Sigmoid colon (tissue), 7 donors: ENCODE data around the gene APOL6. TPM values are rescaled to one million over a fixed set of nuclear protein-coding genes. Genes with fewer than 3 reads are reported as not detected.

Source experiments
- DNase-seq: peaks from one replicate; pipeline ENCODE4 v3.0.0-alpha.2; 2019
- H3K27ac ChIP-seq, 4 donors: fragments of 200-600 bp; sonication (generic); one replicate each; pipeline ENCODE4 v1.5.1; 2016 to 2019; ENCODE audit warnings: mild to moderate bottlenecking in 1 of 4
- H3K27me3 ChIP-seq, 3 donors: fragments of 200-600 bp; sonication (generic); one replicate each; pipeline ENCODE4 v1.5.1; 2019; ENCODE audit warnings: mild to moderate bottlenecking in 1 of 3
- H3K36me3 ChIP-seq, 4 donors: fragments of 200-600 bp; sonication (generic); one replicate each; pipeline ENCODE4 v1.5.1; 2016 to 2019
- H3K4me1 ChIP-seq, 4 donors: fragments of 200-600 bp; sonication (generic); one replicate each; pipeline ENCODE4 v1.5.1; 2017 to 2019
- H3K4me3 ChIP-seq, 4 donors: fragments of 200-600 bp; sonication (generic); one replicate each; pipeline ENCODE4 v1.5.1; 2017 to 2019; ENCODE audit warnings: mild to moderate bottlenecking in 2 of 4, moderate library complexity in 1 of 4
- H3K9me3 ChIP-seq, 4 donors: fragments of 200-600 bp in 3 of 4; sonication (generic) in 3 of 4; one replicate each; pipeline versions ENCODE4 v1.5.1 to v1.6.1; 2013 to 2019
- EP300 ChIP-seq, 4 donors: sonication (generic); formaldehyde crosslinking; IDR thresholded peaks; one replicate each; pipeline ENCODE4 v1.6.1; 2017; ENCODE audit warnings: antibody characterized with exemption in 4 of 4
- POLR2A ChIP-seq, 2 donors: fragments of 450-650 bp; IDR thresholded peaks; one replicate each; pipeline ENCODE4 v1.6.1; 2016; ENCODE audit warnings: antibody characterized with exemption in 2 of 2, mild to moderate bottlenecking in 2 of 2, moderate library complexity in 2 of 2
- POLR2AphosphoS5 ChIP-seq, 4 donors: sonication (generic); formaldehyde crosslinking; IDR thresholded peaks; one replicate each; pipeline ENCODE4 v1.6.1; 2017; ENCODE audit warnings: antibody characterized with exemption in 4 of 4
- WGBS, 2 donors: extraction: QIAGEN DNeasy Blood & Tissue Kit; methylation state at CpG; one replicate each; pipeline ENCODE4 v1.1.7; 2013; 5-methylcytosine and 5-hydroxymethylcytosine counted together
- intact Hi-C: fragments of 100-400 bp; cut with DNase I; formaldehyde crosslinking; loops from one replicate; pipeline ENCODE4 v1.15.1; 2023
- polyA plus RNA-seq, 3 donors: library from polyadenylated mRNA; stranded (reverse); fragments of 200-250 nt; gene quantifications; one replicate each; pipeline ENCODE4 v1.2.3, GENCODE V29; 2013
- total RNA-seq, 4 donors: library from RNA; depleted of rRNA; stranded (reverse); fragments of >200 nt; gene quantifications; one replicate each; pipeline ENCODE4 v1.1.0, GENCODE V29; 2016
- TF ChIP-seq, protein P1 (sequence below), 4 experiments: fragments of 450-650 bp in 3 of 4; fragments of 200-600 bp in 1 of 4; IDR thresholded peaks; one replicate each; pipeline ENCODE4 v1.5.1; 2016 to 2019; ENCODE audit warnings: antibody characterized with exemption in 4 of 4, mild to moderate bottlenecking in 3 of 4, moderate library complexity in 2 of 4
- donor health status: healthy with polysubstance abuse.
- donor health status: Bipolar disorder and iron deficiency.
- donor health status: healthy.

Gene APOL6
- total and polyA plus RNA-seq, 7 donors = 4.2 to 28.2 (median 16.8) TPM

DNA sequence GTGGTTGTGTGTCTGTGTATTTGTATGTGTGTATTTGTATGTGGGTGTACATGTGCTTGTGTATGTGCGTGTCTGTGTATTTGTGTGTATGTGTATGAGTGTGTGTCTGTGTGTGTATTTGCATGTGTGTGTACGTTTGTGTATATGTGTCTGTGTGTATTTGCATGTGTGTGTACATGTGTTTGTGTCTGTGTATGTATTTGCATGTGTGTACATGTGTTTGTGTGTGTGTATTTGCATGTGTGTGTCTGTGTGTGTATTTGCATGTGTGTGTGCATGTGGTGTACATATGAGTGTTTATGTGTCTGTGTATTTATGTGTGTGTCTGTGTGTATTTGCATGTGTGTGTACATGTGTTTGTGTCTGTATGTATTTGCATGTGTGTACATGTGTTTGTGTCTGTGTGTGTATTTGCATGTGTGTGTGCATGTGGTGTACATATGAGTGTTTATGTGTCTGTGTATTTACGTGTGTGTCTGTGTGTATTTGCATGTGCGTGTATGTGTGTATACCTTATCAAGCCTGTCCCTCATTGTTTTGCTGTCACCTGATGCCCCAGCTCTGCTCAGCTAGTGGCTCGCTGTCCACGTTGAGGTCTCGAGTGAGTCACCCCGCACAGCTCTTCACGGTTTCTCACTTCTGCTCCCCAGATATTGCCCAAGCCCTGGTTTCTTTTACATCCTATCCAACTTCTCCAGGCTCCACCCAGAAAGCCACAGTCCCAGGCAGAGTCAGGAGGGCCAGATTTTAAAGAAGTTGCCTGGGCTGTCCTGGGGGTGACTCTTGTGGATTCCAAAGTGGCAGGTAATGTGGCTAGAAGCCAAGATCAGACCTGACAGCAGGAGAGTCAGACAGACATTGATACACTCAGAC, 46.3 kb upstream of the APOL6 start:
- H3K4me1 ChIP-seq = peaks cover 0 to 36% (median 30%) of the 10 kb centered on the region in 4 donors
- DNase-seq = no peak
- H3K9me3 ChIP-seq = no peaks in the 10 kb centered on the region
- TF ChIP-seq, protein P1, sequence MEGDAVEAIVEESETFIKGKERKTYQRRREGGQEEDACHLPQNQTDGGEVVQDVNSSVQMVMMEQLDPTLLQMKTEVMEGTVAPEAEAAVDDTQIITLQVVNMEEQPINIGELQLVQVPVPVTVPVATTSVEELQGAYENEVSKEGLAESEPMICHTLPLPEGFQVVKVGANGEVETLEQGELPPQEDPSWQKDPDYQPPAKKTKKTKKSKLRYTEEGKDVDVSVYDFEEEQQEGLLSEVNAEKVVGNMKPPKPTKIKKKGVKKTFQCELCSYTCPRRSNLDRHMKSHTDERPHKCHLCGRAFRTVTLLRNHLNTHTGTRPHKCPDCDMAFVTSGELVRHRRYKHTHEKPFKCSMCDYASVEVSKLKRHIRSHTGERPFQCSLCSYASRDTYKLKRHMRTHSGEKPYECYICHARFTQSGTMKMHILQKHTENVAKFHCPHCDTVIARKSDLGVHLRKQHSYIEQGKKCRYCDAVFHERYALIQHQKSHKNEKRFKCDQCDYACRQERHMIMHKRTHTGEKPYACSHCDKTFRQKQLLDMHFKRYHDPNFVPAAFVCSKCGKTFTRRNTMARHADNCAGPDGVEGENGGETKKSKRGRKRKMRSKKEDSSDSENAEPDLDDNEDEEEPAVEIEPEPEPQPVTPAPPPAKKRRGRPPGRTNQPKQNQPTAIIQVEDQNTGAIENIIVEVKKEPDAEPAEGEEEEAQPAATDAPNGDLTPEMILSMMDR (IDR thresholded peaks at IDR 0.05) = no peak
- TF ChIP-seq POLR2AphosphoS5 (IDR thresholded peaks at IDR 0.05) (no peak), POLR2A (IDR thresholded peaks at IDR 0.05) (no peak), EP300 (IDR thresholded peaks at IDR 0.05) (no peak)
- intact Hi-C loops = no loop called here
- H3K27me3 ChIP-seq = no peaks in the 10 kb centered on the region
- no peak overlapping the region for H3K27ac ChIP-seq
- no peaks in the 10 kb centered on the region for H3K36me3 ChIP-seq
- WGBS, 2 donors = 68 to 76% methylated on average over 9 of the region's 9 CpGs
- H3K4me3 ChIP-seq = no peak overlapping the region

GRCh38 chr22:35604621-35605368, 43.5 kb upstream of the APOL6 start:
- Histone ChIP-seq H3K4me3 (no peak overlapping the region), H3K9me3 (no peaks in the 10 kb centered on the region), H3K4me1 (peaks cover 0 to 22% (median 20%) of the 10 kb centered on the region in 4 donors), H3K36me3 (no peaks in the 10 kb centered on the region), H3K27ac (no peak overlapping the region), H3K27me3 (no peaks in the 10 kb centered on the region)
- intact Hi-C loops = no loop called here
- no peak for DNase-seq
- TF ChIP-seq, protein P1 (IDR thresholded peaks at IDR 0.05) = no peak
- TF ChIP-seq POLR2AphosphoS5 (IDR thresholded peaks at IDR 0.05) (no peak), POLR2A (IDR thresholded peaks at IDR 0.05) (no peak), EP300 (IDR thresholded peaks at IDR 0.05) (no peak)
- 54 to 64% methylated on average over 9 of the region's 9 CpGs for WGBS, 2 donors

GRCh38 chr22:35605369-35605680, 42.9 kb upstream of the APOL6 start:
- no peak overlapping the region for H3K4me3 ChIP-seq
- H3K27me3 ChIP-seq = no peaks in the 10 kb centered on the region
- no peaks in the 10 kb centered on the region for H3K9me3 ChIP-seq
- 81 to 84% methylated on average over 2 of the region's 2 CpGs for WGBS, 2 donors
- intact Hi-C loops = no loop called here
- H3K36me3 ChIP-seq = no peaks in the 10 kb centered on the region
- no peak for DNase-seq
- H3K27ac ChIP-seq = peak overlapping the region in 3 of 4 donors; percentile 47 to 66 (median 61)
- H3K4me1 ChIP-seq = peaks cover 0 to 22% (median 20%) of the 10 kb centered on the region in 4 donors
- TF ChIP-seq, protein P1 (IDR thresholded peaks at IDR 0.05) = no peak

- no peak overlapping the region for H3K4me3 ChIP-seq
- H3K4me1 ChIP-seq = peaks cover 0 to 22% (median 20%) of the 10 kb centered on the region in 4 donors
- TF ChIP-seq POLR2A (IDR thresholded peaks at IDR 0.05) (no peak), POLR2AphosphoS5 (IDR thresholded peaks at IDR 0.05) (no peak), EP300 (IDR thresholded peaks at IDR 0.05) (no peak)
- TF ChIP-seq, protein P1 (IDR thresholded peaks at IDR 0.05) = no peak
- H3K9me3 ChIP-seq = no peaks in the 10 kb centered on the region
- intact Hi-C loops = no loop called here
- no peaks in the 10 kb centered on the region for H3K27me3 ChIP-seq
- peak overlapping the region; percentile 39 to 66 (median 54) for H3K27ac ChIP-seq
- DNase-seq = no peak
- WGBS, 2 donors = 84% methylated on average over 13 of the region's 13 CpGs
- no peaks in the 10 kb centered on the region for H3K36me3 ChIP-seq
These were observed 42.3 kb upstream of the APOL6 start for GRCh38 chr22:35605851-35606481.
